GM10266 (cell line): Measurements from ENCODE around the gene ZNF773.
"Not testable (repeated sequence)": the region's sequence is repeated elsewhere in the genome, so short reads cannot be mapped to it uniquely, and the experiment has no call there.

Source experiments
- DNase-seq: peaks from one replicate; pipeline ENCODE4 v3.0.0; 2012; ENCODE audit errors: extremely low spot score
- CTCF ChIP-seq: IDR thresholded peaks from 2 replicates; pipeline ENCODE4 v1.5.1; 2012; ENCODE audit warnings: mild to moderate bottlenecking, low read depth; ENCODE audit not compliant: control insufficient read depth, insufficient read depth; ENCODE audit errors: missing control alignments

Gene ZNF773

GRCh38 chr19:57506163-57506562, 6.4 kb downstream of the ZNF773 start:
- TF ChIP-seq CTCF = no peak
- DNase-seq = no peak

GRCh38 chr19:57511484-57511883, 11.7 kb downstream of the ZNF773 start:
- no peak for DNase-seq
- TF ChIP-seq CTCF = no peak

- DNase-seq = no peak
- TF ChIP-seq CTCF = no peak
Measured at GRCh38 chr19:57512845-57513244, 13.1 kb downstream of the ZNF773 start.

- no peak for TF ChIP-seq CTCF
- no peak for DNase-seq
Measured at GRCh38 chr19:57515255-57515654, 15.5 kb downstream of the ZNF773 start.

GRCh38 chr19:57518021-57518420, 18.3 kb downstream of the ZNF773 start:
- not testable (repeated sequence) for DNase-seq

- peak; percentile 90 for DNase-seq
- no peak for TF ChIP-seq CTCF
Measured at GRCh38 chr19:57527136-57527881, 27.6 kb downstream of the ZNF773 start, which contains the start of gene ZNF549. Gene ZNF549 (plus strand): TSS chr19:57527356. CDS start chr19:57527574, 218 bp downstream.

- no peak for TF ChIP-seq CTCF
- DNase-seq = no peak
Measured at GRCh38 chr19:57537953-57538547, 38.3 kb downstream of the ZNF773 start.

- no peak for DNase-seq
- TF ChIP-seq CTCF = no peak
Measured at GRCh38 chr19:57546513-57546912, 46.8 kb downstream of the ZNF773 start.
